CD4-positive, alpha-beta T cell (primary cell): ENCODE measurements around the gene MRPS16. TPM values are rescaled to one million over a fixed set of nuclear protein-coding genes. Genes with fewer than 3 reads are reported as not detected.

Source experiments
- ATAC-seq: fragments of 200-7000 bp; cut with Tn5 transposase; one replicate; pipeline ENCODE4 v1.10.0; 2022; ENCODE audit warnings: mild to moderate bottlenecking; ENCODE audit not compliant: poor library complexity
- CTCF ChIA-PET: fragments of 350-600 bp; sonication (Branson Sonifier 250); formaldehyde crosslinking; loops from one replicate; lab custom pipeline; 2021; ENCODE audit warnings: antibody characterized with exemption, inconsistent platforms; lab: Charles Lee
- POLR2A ChIA-PET: fragments of 350-600 bp; sonication (Branson Sonifier 250); formaldehyde crosslinking; loops from one replicate; lab custom pipeline; 2021; ENCODE audit warnings: antibody characterized with exemption, inconsistent platforms; lab: Charles Lee
- DNase-seq, 14 experiments: peaks; one replicate each; pipeline ENCODE4 v3.0.0-alpha.2; 2013 to 2020; ENCODE audit warnings: mixed read lengths in 2 of 14
- H3K27ac ChIP-seq, 2 donors: one replicate each; pipeline versions ENCODE4 v1.5.1 to v1.7.0; 2013; ENCODE audit warnings: low read length in 2 of 2, low read depth in 1 of 2, mild to moderate bottlenecking in 1 of 2
- H3K27me3 ChIP-seq, 2 experiments: 1 replicate in 1 of 2; 2 replicates in 1 of 2; pipeline versions ENCODE4 v1.6.1 to v1.7.0; 2013; ENCODE audit warnings: low read length in 2 of 2, control low read depth in 1 of 2, mild to moderate bottlenecking in 1 of 2, moderate library complexity in 1 of 2; ENCODE audit not compliant: insufficient read depth in 2 of 2, control insufficient read depth in 1 of 2
- H3K36me3 ChIP-seq: one replicate; pipeline ENCODE4 v1.6.1; 2013; ENCODE audit warnings: low read length, control low read depth; ENCODE audit not compliant: insufficient read depth
- H3K4me1 ChIP-seq: one replicate; pipeline ENCODE4 v1.6.1; 2013; ENCODE audit warnings: low read length, control low read depth; ENCODE audit not compliant: insufficient read depth
- H3K4me3 ChIP-seq: one replicate; pipeline ENCODE4 v1.5.1; 2013; ENCODE audit warnings: mild to moderate bottlenecking, low read length, moderate library complexity
- H3K9me3 ChIP-seq, 2 experiments: 1 replicate in 1 of 2; 2 replicates in 1 of 2; pipeline versions ENCODE4 v1.6.1 to v1.7.0; 2013; ENCODE audit warnings: low read length in 2 of 2, mild to moderate bottlenecking in 2 of 2, control low read depth in 1 of 2, moderate library complexity in 1 of 2; ENCODE audit not compliant: control insufficient read depth in 1 of 2, insufficient read depth in 1 of 2
- H3K27ac Mint-ChIP-seq: one replicate; pipeline ENCODE4 v1.8.0; 2020; ENCODE audit warnings: mixed read lengths
- H3K27me3 Mint-ChIP-seq: one replicate; pipeline ENCODE4 v1.8.0; 2021; ENCODE audit warnings: mixed read lengths
- H3K36me3 Mint-ChIP-seq: one replicate; pipeline ENCODE4 v1.8.0; 2021; ENCODE audit warnings: low read depth, mixed read lengths
- H3K4me1 Mint-ChIP-seq: one replicate; pipeline ENCODE4 v1.8.0; 2021; ENCODE audit warnings: low read depth, mixed read lengths
- H3K4me3 Mint-ChIP-seq: one replicate; pipeline ENCODE4 v1.8.0; 2020; ENCODE audit warnings: mild to moderate bottlenecking, mixed read lengths
- H3K9me3 Mint-ChIP-seq: one replicate; pipeline ENCODE4 v1.8.0; 2020; ENCODE audit warnings: mixed read lengths
- intact Hi-C, 2 experiments: fragments of 100-400 bp; cut with DNase I in 1 of 2; cut with micrococcal nuclease in 1 of 2; formaldehyde crosslinking; loops; one replicate each; pipeline versions ENCODE4 v1.15.1 to v1.9.0; 2023 to 2025; cut with DNase I, micrococcal nuclease
- total RNA-seq, 174 experiments: library from RNA in 2 of 174; stranded (reverse) in 2 of 174; gene quantifications; one replicate each; pipeline ENCODE4 v1.2.3 and lab custom pipeline; 2021 to 2026
- TF ChIP-seq, protein P1 (sequence below): fragments of 200-600 bp; IDR thresholded peaks from one replicate; pipeline ENCODE4 v1.8.0; 2022; ENCODE audit warnings: antibody characterized with exemption, mild to moderate bottlenecking

The MRPS16 gene
- total RNA-seq, 2 experiments from 2014 or later = 28.3 to 31.9 TPM

DNA sequence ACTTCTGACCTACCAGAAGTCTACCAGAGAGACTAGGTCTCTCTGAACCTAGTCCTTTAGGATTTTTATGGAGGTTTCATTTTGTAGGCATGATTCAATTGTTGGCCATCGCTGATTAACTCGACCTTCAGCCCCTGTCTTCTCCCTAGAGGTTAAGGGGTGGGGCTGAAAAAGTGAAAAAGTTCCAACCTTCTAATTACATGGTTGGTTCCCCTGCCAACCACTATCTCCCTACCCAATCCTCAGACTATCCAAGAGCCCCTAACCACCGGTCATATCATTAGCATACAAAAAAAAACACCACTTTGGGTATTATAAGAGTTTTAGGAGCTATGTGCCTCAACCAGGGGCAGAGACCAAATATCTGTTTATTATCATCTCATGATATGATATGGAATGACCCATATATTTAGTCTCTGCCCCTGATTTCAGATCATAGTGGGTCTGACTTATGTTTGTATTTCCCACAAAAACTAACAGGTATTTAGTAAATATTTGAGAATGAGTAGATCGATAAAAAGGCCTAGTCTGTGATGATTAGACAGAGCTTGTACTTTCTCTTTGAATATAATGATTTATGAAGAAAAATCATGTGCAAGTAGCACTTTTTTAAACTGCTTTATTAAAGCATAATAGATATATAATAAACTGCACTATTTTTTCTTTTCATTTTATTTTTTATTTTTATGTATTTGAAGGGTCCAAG lies 41.2 kb downstream of the MRPS16 start:
- no peak for ATAC-seq

DNA sequence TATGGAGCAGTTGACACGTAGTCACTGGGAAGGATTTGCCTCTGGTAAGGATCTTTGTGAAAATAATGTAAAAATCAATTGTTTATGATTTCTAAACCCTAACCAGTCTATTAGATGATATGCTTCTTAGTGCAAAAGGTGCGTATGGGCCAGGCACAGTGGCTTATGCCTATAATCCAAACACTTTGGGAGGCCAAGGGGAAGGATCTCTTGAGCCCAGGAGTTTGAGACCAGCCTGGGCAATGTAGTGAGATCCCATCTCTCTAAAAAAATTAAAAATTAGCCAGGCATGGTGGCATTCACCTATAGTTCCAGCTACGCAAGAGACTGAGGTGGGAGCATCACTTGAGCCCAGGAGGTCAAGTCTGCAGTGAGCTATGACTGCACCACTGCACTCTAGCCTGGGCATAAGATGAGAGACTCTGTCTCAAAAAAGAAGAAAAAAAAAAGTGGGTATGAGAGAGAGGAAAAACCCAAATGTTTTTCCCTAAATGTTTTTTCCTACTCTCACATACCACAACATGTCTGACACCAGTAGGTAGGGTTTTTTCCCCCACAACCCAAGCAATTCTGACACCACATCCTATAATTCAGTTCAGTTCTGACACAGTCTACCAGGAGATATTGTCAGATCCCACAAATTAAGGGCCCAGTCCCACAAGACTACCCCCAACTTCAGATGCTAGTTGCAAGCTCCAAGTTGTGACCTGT lies 41.9 kb downstream of the MRPS16 start:
- no peaks in the 10 kb centered on the region for H3K27me3 ChIP-seq
- H3K9me3 Mint-ChIP-seq = no peaks in the 10 kb centered on the region
- intact Hi-C loops = no loop called here
- no peaks in the 10 kb centered on the region for H3K4me1 Mint-ChIP-seq
- H3K4me3 ChIP-seq = no peak overlapping the region
- TF ChIP-seq, protein P1, sequence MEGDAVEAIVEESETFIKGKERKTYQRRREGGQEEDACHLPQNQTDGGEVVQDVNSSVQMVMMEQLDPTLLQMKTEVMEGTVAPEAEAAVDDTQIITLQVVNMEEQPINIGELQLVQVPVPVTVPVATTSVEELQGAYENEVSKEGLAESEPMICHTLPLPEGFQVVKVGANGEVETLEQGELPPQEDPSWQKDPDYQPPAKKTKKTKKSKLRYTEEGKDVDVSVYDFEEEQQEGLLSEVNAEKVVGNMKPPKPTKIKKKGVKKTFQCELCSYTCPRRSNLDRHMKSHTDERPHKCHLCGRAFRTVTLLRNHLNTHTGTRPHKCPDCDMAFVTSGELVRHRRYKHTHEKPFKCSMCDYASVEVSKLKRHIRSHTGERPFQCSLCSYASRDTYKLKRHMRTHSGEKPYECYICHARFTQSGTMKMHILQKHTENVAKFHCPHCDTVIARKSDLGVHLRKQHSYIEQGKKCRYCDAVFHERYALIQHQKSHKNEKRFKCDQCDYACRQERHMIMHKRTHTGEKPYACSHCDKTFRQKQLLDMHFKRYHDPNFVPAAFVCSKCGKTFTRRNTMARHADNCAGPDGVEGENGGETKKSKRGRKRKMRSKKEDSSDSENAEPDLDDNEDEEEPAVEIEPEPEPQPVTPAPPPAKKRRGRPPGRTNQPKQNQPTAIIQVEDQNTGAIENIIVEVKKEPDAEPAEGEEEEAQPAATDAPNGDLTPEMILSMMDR = no peak
- H3K4me3 Mint-ChIP-seq = no peak overlapping the region
- peaks cover 9% of the 10 kb centered on the region for H3K36me3 ChIP-seq
- H3K27ac ChIP-seq = no peak overlapping the region
- no peaks in the 10 kb centered on the region for H3K4me1 ChIP-seq
- no peak overlapping the region for H3K27ac Mint-ChIP-seq
- POLR2A ChIA-PET = no interaction called here
- peaks cover 75% of the 10 kb centered on the region for H3K36me3 Mint-ChIP-seq
- CTCF ChIA-PET = no interaction called here
- DNase-seq (no peak), ATAC-seq (no peak)
- H3K27me3 Mint-ChIP-seq = no peaks in the 10 kb centered on the region
- peaks cover 0 to 4% of the 10 kb centered on the region in 2 experiments for H3K9me3 ChIP-seq

More for the DNA sequence above, 41.2 kb downstream of the MRPS16 start:
- Histone ChIP-seq H3K9me3 (peaks cover 0 to 3% of the 10 kb centered on the region in 2 experiments), H3K27me3 (no peaks in the 10 kb centered on the region), H3K36me3 (peaks cover 13% of the 10 kb centered on the region), H3K4me1 (no peaks in the 10 kb centered on the region), H3K27ac (no peak overlapping the region), H3K4me3 (no peak overlapping the region)
- TF ChIP-seq, protein P1 = no peak
- DNase-seq = no peak
- no peak overlapping the region for H3K4me3 Mint-ChIP-seq
- intact Hi-C loops = no loop called here
- no peaks in the 10 kb centered on the region for H3K4me1 Mint-ChIP-seq
- H3K36me3 Mint-ChIP-seq = peaks cover 75% of the 10 kb centered on the region
- CTCF ChIA-PET = no interaction called here
- POLR2A ChIA-PET = no interaction called here
- no peaks in the 10 kb centered on the region for H3K9me3 Mint-ChIP-seq
- no peaks in the 10 kb centered on the region for H3K27me3 Mint-ChIP-seq
- H3K27ac Mint-ChIP-seq = no peak overlapping the region

DNA sequence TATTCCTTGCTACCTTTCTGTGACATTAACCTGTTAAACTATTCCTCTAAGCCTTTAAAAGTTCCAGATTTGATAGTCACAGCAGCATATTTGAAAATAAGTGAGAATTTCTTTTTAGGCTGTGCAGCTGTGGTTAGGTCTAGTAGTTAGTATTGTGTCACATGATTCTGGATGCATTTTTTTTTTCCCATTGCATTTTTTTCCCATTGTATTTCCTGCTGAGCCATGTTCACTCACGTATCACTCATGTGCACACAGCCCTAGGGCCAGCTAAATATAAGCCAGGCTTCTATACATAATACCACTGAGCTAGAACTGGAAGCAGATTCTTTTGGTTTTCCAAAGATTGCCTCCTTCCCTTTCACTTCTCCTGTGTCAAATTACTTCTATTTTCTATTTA lies 42.7 kb downstream of the MRPS16 start:
- Histone ChIP-seq H3K4me1 (no peaks in the 10 kb centered on the region), H3K4me3 (no peak overlapping the region), H3K27me3 (no peaks in the 10 kb centered on the region), H3K36me3 (peaks cover 9% of the 10 kb centered on the region), H3K27ac (no peak overlapping the region), H3K9me3 (peaks cover 0 to 4% of the 10 kb centered on the region in 2 experiments)
- H3K27me3 Mint-ChIP-seq = no peaks in the 10 kb centered on the region
- no peak overlapping the region for H3K27ac Mint-ChIP-seq
- peaks cover 73% of the 10 kb centered on the region for H3K36me3 Mint-ChIP-seq
- intact Hi-C loops = no loop called here
- H3K9me3 Mint-ChIP-seq = no peaks in the 10 kb centered on the region
- no peak overlapping the region for H3K4me3 Mint-ChIP-seq
- H3K4me1 Mint-ChIP-seq = no peaks in the 10 kb centered on the region
- TF ChIP-seq, protein P1 = no peak
- ChIA-PET CTCF (no interaction called here), POLR2A (no interaction called here)
- DNase-seq (no peak), ATAC-seq (no peak)
